Activated CD8-positive, alpha-beta memory T cell treated with anti-CD3 and anti-CD28 coated beads, Interleukin-2, amount 50 U/mL, for 48 hours (primary cell): ENCODE results near the gene UBE3A.

ENCODE experiments used
- DNase-seq: peaks from one replicate; pipeline ENCODE4 v3.0.0-alpha.2; 2020

Gene UBE3A

GRCh38 chr15:25401501-25401900 is 37.3 kb downstream of the UBE3A start:
- no peak for DNase-seq

- no peak for DNase-seq
Observed at GRCh38 chr15:25397100-25397499, 41.7 kb downstream of the UBE3A start.

GRCh38 chr15:25394898-25395297 is 43.9 kb downstream of the UBE3A start:
- DNase-seq: no peak

DNA sequence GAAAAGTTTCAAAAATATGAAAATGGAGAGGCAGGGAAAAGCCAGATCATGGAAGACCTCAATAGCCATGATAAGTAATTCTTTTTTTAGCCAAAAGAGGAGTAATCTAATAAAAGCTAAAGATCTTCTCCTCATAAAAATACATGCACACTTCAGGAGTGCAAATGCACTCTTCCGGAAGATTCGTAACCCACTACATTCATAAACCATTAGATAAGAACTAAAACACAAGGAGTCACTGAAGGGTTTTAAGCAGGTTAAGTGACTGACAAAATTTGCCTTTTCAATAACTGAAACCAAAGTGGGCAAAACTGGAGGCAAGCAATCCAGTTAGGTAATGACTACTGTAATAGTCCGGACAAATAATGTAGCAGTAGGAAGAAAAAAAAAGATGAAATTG is 46.0 kb downstream of the UBE3A start:
- no peak for DNase-seq

DNA sequence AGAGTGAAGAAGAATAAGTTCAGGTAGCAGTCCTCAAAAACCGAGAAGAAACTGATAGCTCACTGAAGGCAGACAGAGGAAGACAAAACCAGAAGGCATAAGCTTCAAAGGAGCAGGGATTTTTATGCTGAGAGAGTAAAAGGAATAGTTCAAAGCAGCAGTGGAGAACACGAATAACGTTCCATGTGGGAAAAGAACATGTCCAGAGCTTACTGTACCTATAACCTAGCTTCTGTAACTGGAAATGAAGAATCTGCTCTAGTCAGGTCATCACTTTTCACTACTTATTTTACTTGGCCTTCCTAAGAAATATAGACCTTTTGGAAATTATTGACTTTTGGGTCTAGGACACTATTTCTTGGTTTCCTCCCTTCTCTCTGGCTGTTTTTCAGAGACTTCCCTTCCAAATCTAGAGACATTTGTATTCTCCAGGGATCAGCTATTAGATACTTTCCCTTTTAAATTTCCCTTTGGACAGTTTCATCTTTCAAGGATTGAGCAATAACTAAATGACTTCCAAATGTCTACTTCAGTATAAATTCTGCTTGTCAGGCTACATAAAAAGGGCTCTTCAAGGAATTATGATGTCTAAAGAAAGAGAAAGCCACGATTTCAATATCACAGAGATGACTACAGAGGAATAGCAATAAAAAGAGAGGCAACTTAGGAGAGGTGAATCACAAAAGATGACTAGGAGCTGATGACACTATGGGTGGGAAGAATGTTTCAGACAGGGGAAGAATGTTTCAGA is 46.7 kb downstream of the UBE3A start:
- DNase-seq: no peak

- no peak for DNase-seq
Observed at GRCh38 chr15:25385986-25386385, 52.8 kb downstream of the UBE3A start.

- DNase-seq: no peak
Observed at GRCh38 chr15:25381579-25381978, 57.2 kb downstream of the UBE3A start.

- DNase-seq: no peak
Observed at GRCh38 chr15:25378501-25378901, 60.3 kb downstream of the UBE3A start.

- no peak for DNase-seq
Observed at GRCh38 chr15:25375557-25375956, 63.3 kb downstream of the UBE3A start.

DNA sequence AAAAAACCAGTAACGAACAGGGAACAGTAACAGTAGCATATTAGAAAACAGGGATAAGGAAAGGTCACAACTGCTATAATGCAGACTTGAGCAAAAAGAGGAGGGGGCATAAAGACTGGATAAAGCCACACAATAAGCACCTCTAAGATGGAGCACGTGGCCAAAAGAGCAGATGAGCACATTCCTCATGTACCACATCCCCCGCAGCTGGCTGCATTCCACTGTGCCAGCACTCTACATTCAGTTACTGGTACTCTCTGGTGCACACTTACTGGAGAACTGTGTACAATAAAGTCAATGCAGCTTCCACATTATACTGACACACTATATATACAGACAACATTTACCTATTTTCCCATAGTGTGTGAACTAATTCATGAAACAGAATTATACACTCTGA is 64.7 kb downstream of the UBE3A start:
- no peak for DNase-seq

GRCh38 chr15:25372298-25372697 is 66.5 kb downstream of the UBE3A start:
- DNase-seq: no peak

DNA sequence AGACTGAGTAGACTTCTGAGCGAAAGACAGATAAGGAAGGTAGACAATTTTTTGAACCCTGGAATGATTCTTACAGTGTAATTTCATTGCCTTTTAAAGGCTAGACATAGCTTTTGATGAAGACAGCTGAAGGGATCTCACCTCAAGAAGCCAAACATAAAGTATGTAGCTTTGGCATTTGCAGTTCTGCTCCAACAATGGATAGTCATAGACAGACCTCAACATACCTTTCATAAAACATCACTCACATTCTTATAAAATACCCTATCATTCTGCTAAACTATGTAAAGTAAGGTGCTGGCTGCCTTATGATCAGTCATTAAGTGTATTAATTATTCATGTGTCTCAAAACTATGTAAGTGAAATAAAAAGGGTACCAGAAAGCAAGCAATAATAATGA is 70.0 kb downstream of the UBE3A start:
- no peak for DNase-seq

GRCh38 chr15:25366058-25366457 is 72.8 kb downstream of the UBE3A start:
- no peak for DNase-seq

DNA sequence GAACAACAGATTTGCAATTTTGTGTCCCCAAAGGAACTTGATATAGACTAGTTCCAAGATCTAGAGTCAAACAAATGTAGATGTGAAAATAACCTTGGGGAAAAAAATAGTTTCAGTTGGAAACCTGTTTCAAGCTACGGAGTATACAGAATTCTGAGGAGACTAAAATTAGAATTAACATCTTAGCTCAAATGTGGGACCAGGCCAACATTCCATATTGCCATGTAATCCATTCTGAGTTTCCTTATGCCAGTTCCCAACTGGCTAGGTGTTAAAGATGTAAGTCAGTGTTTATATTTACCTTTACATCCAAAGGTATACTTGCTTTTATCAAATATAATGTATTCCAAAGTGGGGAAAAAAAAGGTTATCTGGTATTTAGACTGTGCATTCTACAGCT is 76.3 kb downstream of the UBE3A start:
- DNase-seq: no peak

DNA sequence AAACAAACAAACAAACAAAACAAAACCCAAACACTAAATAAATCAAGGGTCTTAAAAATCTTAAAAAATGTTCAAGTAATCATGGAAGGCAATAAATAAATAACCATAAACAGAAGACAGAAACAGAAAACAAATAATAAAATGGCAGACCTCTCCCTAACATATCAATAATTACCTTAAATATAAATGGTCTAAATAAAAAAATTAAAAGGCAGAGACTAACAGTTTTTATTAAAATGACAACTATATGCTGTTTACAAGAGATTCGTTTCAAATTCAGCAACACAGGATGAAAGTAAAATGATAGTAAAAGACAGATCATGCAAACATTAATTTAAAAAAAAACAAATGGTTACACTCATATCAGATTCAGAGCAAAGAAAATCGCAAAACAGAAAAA is 91.1 kb downstream of the UBE3A start:
- no peak for DNase-seq

DNA sequence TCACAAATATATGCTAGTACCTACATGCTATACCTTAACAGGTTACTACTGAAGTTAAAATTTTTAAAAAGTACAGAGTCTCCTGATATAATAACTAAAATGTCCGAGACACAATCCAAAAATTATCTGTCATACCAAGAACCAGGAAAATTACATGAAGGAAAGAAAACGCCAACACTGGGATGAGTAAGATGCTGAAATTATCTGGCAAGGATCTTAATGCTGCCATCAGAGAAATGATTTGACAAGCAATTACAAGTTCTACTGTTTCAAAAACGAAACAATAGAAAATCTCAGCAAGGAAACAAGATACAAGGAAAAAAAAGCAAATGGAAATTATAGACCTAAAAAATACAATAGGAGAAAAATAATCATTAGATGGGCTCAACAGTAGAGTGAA is 92.5 kb downstream of the UBE3A start:
- DNase-seq: no peak

DNA sequence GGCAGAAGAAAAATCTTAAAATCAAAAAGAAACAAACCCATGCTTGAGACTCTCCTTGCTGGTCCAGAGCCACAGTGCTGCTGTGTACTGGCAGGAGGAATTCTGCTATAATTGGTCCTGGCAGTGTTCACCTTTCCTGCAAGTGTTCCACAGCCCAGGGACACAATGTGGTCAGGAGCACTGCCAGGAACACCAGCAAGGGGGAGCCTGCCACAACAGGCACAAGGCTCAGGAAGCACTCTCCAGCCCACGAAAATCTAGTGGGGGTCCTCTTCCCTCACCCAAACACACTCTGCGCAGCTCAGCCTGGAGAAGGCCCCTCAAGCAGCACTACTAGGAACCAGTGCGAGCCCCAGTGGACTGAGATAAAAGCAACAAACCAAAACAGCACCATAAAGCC is 92.9 kb downstream of the UBE3A start:
- DNase-seq: no peak

GRCh38 chr15:25342629-25343028 is 96.2 kb downstream of the UBE3A start:
- no peak for DNase-seq

GRCh38 chr15:25339431-25339830 is 99.4 kb downstream of the UBE3A start:
- no peak for DNase-seq

GRCh38 chr15:25335279-25335678 is 103.5 kb downstream of the UBE3A start:
- DNase-seq: no peak

DNA sequence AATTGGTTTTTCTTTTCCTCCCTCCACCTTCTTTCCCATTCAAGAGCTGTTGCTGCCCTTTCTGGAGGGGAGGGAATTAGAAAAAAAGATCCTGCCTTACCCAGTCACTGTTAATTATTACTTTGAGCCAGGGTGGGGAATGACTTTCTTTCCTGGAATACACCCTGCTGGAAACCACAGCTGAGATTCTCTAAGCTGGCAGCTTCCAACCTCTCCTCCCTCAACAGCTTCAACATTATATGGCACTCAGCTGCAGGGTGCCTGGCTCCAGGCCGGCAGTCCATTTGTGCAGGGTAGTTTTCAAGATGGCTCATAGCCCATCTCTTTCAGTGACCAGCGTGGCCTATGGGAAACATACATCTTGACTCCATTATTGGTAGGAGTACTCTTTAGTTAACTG is 105.8 kb downstream of the UBE3A start:
- DNase-seq: no peak

DNA sequence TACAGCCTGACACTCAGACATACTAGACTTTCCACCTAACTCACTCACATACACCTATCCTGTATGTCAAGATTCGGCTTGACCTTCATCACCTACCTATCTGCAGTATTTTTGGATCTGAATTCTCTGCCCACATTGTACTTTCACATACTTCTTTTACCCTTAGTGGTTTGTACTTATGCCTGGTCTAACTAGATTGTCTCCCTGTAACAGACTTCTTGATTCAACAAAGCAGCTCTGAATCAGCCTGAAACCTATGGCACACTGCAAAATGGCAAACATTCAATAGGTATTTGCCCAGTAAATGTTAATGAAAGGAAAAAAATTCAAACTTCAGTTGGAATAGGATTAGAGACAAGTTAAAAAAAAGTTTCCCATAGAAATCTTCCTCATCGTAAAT is 106.5 kb downstream of the UBE3A start:
- no peak for DNase-seq

DNA sequence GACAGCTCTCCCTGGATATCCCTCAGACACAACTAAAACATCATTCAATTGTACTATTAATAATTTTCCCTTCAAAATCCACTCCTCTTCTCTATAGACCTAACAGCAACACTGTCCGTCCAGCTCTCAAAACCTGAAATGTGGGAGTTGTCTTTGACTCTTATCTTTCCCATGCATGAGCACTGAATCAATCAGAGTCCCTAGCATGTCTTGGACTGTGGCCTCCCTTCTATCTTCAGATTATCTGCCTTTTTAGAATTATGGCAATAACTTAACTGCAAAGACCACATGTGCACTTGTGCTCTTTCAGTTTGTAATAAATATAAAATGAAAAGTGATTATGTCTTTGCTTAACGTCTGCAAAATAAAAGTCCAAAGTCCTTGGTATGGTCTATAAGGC is 107.0 kb downstream of the UBE3A start:
- no peak for DNase-seq

DNA sequence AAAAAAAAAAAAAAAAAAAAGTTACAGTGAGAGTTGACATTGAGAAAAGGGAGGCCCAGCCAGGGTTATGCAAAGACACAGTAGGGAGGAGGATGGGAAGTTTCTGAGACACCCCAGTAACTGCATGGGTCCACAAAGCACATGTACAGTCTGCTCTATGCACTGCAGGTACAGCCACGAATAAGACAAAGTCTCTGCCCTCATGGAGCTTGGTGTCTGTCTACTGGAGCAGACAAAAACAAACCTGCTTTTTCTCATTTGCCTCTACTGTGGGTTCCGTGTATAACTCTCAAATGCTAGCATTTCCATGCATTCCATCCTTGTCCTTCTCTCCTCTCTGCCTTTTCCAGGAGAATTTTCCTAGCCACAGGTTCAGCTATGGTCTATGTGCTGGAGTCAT is 107.4 kb downstream of the UBE3A start:
- no peak for DNase-seq

DNA sequence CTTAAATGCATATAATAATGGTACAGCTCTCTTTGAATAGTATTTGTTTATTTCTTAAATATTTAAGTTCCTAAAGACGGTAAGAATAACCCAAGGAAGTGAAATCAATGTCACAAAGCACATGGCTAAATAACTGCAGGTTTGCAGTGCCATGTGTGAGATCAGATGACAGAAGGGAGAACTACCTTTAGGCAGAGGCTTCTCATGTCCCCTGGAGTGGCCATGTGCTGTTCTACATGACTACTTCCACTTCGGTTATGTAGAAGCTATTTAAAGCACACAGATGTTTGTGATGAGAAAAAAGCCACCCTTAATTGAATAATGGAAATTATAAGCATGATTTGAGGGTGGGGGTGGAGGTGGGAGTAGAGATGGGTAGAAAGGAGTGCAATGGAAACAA is 109.1 kb downstream of the UBE3A start:
- DNase-seq: no peak

GRCh38 chr15:25327686-25328085 is 111.1 kb downstream of the UBE3A start:
- DNase-seq: no peak
